DMS114 treated with DMSO at 0.1 percent for 48 hours (cell line): ENCODE data around the gene MYBPC1.
"Not testable (repeated sequence)": the region's sequence is repeated elsewhere in the genome, so short reads cannot be mapped to it uniquely, and the experiment has no call there.

ENCODE experiments used
- DNase-seq: peaks from one replicate; lab custom pipeline; 2025; ENCODE audit not compliant: unreplicated experiment; lab: John Stamatoyannopoulos, UW

Gene MYBPC1

GRCh38 chr12:101653503-101653902 is 58.7 kb downstream of the MYBPC1 start:
- no peak for DNase-seq

GRCh38 chr12:101654442-101654841 is 59.7 kb downstream of the MYBPC1 start:
- DNase-seq, result no peak

DNA sequence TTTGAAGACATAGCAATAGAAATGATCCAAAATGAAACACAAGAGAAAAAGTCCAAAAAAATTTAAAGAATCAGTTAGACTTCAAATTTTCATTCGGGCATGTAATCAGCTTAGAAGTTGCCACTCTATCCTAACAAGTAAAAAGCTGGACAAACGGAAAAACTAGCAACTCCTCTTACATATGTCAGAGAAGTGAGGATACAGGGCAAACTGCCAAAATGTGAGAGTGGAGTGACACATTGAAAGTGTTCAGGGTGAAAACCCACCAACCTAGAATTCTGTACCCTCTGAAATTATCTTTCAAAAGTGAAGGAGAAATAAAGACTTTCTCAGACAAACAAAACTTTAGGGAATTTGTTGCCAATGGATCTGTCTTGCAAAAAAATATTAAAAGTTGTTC is 60.6 kb downstream of the MYBPC1 start:
- DNase-seq, result no peak

DNA sequence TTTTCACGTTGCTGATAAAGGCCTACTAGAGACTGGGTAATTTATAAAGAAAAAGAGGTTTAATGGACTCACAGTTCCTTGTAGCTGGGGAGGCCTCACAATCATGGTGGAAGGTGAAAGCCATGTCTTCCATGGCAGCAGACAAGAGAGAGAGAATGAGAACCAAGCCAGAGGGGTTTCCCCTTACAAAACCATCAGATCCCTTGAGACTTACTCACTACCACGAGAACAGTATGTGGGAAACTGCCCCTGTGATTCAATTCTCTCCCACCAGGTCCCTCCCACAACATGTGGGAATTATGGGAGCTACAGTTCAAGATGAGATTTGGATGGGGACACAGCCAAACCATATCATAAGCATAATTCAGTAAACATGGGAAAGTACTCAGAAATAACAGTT is 65.9 kb downstream of the MYBPC1 start:
- not testable (repeated sequence) for DNase-seq

DNA sequence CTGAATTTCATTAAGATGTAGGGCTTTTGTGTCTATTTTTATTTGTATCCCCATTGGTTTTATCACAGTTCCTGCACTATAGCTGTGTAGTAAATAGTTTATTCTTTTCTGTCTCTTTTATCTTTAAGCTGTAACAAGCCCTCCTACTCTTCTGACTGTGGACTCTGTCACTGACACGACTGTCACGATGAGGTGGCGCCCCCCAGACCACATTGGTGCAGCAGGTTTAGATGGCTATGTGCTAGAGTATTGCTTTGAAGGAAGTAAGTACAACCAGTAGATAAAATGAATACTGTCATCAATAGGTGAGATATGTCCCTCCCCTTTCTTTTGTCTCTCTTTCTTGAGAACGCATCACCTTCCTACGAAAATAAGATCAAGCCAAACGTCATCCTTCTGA is 68.5 kb downstream of the MYBPC1 start:
- no peak for DNase-seq

DNA sequence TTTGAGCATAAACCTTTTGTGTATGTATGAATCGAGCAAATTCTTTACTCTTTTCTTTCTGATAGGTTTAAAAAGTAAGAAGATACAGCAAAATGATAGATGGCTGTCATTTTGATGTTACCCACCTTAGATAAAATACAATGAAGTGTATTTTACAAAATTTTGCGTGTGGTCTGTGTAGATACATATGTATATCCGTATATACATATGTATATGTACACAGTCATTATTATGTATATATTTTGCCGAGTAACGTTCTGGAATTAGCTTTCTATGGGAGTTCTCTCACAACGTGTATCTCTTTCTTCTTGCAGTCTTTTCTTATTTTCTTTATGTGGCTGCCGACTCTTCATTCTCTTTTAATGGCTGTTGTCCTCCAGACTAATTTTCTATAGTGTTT is 70.2 kb downstream of the MYBPC1 start:
- DNase-seq, result no peak

DNA sequence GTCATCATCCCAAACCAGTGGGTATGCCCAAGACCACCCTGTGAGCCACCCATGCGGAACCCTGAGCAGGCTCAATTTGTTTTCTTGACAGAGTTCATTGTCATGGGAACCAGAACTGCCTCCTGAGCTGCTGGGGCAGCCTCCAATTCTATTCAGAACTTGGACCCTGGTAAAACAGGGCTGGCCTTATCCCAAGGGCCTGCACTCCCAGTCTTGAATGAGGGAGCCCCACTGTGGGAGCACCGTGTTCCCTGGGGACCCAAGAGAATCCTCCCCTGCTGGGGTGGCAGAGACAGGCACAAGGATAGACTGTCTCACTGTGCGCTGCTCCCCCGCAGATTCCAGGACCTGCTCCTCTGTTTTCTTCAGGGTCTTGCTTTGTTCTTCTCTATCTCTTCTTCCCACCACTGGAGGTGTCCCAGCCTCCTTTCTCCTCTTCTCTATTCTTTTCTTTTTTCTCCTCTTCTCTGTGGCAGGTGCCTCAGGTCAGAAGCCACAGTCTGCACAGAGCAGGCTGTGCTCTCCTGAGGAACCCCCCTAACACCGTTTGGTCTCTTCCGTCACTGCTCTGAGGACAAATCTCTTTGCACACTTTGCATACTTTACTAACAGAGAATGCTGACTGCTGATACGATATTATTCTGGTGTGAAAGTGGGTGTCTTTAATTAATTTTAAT is 71.4 kb downstream of the MYBPC1 start:
- DNase-seq, result no peak

- DNase-seq, result no peak
Observed at GRCh38 chr12:101667591-101667990, 72.8 kb downstream of the MYBPC1 start.

DNA sequence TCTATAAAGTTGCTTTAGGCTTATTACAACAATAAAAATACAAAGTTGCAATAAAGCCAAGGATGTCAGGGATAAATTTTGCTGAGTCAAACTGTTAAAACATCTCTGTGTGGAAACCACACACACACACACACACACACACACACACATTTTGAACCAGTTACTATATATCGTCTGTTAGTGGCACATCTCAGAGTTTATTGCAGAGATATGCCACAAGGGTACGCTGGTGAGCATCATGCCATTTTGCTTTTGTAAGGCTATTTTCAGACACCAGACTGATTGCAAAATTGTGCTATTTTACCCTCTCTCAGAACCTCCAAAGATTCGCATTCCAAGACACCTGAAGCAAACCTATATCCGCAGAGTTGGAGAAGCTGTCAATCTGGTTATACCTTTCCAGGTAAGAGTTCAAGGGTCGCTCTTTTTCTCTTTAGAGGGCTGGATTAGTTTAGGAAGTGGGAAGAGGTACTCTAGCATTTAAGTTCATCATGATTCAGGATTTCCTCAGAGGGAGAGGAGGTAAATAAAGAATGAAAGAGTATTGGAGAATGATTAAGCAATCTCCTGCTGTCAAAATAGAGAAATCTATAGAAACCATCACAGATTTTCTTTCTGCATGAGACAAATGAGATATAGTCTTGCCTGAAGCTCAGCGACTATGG is 75.4 kb downstream of the MYBPC1 start:
- no peak for DNase-seq

GRCh38 chr12:101671157-101671791 is 76.5 kb downstream of the MYBPC1 start:
- no peak for DNase-seq

- DNase-seq, result no peak
Observed at GRCh38 chr12:101671833-101672232, 77.1 kb downstream of the MYBPC1 start.

DNA sequence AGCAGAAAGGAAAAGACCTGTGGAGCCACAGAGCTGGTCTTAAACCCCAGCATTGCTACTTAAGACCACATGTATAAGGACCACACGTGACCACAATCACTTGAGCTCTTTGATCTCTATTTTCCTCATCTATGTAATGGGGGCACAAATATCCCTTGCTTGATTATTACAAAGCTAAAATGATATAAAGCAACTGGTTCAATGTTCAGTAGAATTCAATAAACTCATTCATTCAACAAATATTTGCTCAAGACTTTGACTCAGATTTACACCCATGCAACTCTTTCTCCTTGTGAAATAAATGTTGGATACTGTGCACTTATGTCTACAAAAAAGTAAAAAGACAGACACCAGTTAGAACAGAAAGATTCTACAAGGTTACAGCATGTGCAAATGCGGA is 80.8 kb downstream of the MYBPC1 start:
- DNase-seq, result no peak

DNA sequence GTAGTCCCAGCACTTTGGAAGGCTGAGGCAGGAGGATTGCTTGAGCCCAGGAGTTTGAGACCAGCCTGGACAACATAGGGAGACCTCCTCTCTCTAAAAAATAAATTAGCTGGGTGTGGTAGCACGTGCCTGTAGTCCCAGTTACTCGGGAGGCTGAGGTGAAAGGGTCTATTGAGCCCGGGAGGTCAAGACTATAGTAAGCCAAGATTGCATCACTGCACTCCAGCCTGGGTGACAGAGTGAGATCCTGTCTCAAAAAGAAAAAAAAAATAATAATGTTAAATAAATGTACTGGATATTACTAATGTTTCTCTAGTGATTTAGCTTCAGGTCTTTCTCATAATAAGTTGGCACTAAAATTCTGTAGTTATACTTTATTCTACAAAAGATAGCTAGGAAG is 81.7 kb downstream of the MYBPC1 start:
- not testable (repeated sequence) for DNase-seq

- no peak for DNase-seq
Observed at GRCh38 chr12:101678081-101678480, 83.3 kb downstream of the MYBPC1 start.

GRCh38 chr12:101680240-101680639 is 85.5 kb downstream of the MYBPC1 start:
- DNase-seq, result no peak

GRCh38 chr12:101680647-101681046 is 85.9 kb downstream of the MYBPC1 start:
- no peak for DNase-seq

- DNase-seq, result not testable (repeated sequence)
Observed at GRCh38 chr12:101681627-101682026, 86.9 kb downstream of the MYBPC1 start.

DNA sequence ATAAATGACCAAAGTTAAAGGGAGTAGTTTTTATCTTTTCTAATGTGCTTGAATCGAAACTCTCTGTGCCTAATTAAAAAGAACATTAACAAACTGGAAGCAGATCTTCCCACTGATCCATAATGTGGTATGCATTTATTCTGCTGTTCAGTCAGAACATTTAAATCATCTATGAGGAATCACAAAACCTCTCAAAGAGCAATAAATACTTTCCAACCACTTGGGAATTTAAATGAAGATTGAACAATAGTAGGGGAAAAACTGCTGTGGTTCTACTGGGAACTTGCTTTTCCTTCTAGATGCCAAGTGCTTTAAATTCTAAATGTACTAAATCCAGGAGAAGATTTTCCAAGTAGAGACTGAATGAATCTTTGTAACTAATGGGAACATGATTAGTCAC is 90.3 kb downstream of the MYBPC1 start:
- no peak for DNase-seq

- no peak for DNase-seq
Observed at GRCh38 chr12:101686176-101686575, 91.4 kb downstream of the MYBPC1 start.

DNA sequence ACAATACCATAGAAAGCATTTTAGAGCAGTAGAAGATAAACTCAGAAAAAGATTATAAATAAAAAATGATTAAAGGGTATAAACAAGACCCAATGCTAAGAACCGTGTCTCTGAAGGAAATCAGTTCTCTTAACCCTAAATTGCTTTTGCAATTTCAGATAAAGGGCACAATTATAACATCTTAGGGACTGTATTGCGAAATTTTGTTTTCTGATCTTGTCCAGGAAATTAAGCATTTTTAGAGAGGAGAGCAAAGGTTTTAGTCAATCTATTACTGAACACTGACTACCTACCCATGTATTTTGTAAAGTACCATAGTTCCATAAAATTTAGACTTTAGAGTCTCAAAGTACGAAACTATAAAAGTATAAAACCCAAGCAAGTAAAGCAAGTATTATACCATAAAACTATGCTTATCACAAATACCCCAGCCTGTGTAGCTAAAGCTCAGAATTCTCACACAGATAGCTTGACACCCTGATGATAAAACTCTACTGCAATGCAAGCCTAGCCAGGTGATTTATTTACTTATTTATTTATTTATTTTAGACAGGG is 95.8 kb downstream of the MYBPC1 start:
- DNase-seq, result no peak

DNA sequence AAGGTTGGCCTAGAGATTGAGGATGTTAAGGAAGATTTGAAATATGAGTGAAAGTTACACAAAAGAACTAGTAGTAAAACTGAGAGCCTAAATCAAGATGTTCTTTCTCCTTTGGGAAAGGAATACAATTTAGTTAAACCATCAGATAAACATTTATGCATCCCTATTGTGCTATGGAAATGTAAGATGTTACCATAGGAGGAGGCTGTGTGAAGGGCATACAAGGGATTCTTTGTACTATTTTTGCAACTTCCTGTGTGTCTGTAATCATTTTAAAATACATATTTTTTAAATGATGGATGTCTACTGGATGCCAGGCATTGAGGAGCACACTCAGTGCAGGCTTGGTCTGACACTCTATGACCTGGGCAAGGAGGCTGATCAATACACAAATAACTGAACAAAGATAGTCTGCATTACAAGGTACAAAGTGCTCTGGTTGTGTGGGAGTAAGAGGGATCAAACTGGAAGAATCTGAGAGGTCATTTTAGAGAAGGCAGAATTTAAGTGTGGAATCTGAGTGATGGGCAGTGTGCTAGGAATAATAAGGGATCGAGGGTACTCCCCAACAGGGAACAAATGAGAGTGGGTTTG is 96.8 kb downstream of the MYBPC1 start:
- no peak for DNase-seq
